ENCODE results near the gene SLC9A9.

SLC9A9 gene

DNA sequence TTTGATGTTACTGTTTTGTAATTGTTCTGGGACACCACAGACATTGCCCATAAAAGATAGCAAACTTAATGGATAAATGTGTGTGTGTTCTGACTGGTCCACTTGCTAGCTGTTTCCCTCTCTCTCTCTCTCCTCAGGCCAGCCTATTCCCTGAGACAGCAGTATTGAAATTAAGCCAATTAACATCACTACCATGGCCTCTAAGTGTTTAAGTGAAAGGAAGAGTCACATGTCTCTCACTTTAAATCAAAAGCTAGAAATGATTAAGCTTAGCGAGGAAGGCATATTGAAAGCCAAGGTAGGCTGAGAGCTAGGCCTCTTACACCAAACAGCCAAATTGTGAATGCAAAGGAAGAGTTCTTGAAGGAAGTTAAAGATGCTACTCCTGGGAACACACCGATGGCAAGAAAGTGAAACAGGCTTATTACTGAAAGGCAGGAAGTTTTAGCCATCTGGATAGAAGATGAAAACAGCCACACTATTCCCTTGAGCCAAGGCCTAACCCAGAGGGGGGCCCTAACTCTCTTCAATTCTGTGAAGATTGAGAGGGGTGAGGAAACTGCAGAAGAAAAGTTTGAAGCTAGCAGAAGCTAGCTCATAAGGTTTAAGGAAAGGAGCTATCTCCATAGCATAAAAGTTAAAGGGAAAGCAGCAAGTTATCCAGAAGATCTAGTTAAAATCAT lies 433.6 kb downstream of the SLC9A9 start:
- no peak overlapping the region for H3K4me3 ChIP-seq (ENCODE audit: low read length)
- no peak for TF ChIP-seq ZNF274 (IDR thresholded peaks at IDR 0.05; ENCODE audit: low read depth, low read length)

DNA sequence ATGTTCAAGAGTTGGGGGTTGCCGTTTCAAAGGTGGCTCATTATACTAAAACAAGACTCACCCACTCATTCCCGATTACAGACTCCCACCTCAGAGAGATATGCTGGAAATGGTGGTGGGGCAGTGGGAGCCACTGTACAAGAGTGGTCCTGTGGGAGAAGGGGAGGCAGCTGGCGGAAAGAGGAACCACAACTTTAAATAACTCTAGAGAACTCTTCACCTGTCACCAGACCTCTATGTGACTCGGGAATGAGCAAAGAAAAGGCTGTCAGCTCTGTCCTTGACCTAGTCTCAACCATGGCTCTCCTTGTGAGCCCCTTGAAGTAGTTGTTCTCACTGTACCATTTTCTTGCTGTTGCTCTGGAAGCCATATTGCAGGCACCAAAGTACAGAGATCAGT lies 434.9 kb downstream of the SLC9A9 start:
- H3K4me3 ChIP-seq (ENCODE audit: low read length): no peak overlapping the region
- TF ChIP-seq ZNF274 (IDR thresholded peaks at IDR 0.05; ENCODE audit: low read depth, low read length): no peak

DNA sequence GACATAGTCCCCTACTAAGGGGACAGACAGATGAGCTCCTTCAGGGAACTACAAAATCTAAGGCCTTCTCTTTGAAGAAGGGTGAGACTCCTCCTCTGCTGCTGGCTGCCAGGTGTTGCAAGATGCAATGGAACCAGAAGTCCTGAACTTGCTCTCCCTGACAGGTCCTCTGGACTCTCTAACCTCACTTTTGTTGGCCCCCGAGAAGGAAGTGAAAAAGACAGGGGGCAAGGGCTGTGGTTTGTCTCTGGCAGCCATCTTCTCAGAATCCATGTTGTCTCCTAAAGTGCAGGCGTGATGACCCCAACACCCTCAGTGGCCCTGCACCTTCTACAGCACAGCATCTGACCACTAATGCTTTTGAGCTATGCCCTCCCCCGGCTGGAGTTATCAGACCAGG lies 436.2 kb downstream of the SLC9A9 start:
- H3K4me3 ChIP-seq (ENCODE audit: low read length): no peak overlapping the region
- TF ChIP-seq ZNF274 (IDR thresholded peaks at IDR 0.05; ENCODE audit: low read depth, low read length): no peak

DNA sequence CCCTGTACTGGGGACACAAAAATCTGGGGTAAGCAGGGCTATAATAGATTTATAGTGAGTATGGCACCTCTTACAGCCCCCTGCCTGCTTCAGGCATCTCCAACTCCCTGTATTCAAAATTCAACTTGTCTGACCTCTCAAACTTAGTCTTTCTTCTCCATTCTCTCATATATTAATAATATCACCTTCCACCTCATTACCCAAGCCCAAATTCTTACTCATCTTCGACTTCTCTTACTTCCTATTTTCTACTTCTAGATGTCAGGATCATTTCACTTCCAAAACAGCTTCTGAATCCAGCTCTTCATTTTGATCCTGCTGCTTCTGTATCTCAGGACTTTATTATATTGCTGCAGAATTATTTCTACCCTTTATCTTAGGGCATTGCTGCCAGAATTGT lies 438.0 kb downstream of the SLC9A9 start:
- TF ChIP-seq ZNF274 (IDR thresholded peaks at IDR 0.05; ENCODE audit: low read depth, low read length): no peak

DNA sequence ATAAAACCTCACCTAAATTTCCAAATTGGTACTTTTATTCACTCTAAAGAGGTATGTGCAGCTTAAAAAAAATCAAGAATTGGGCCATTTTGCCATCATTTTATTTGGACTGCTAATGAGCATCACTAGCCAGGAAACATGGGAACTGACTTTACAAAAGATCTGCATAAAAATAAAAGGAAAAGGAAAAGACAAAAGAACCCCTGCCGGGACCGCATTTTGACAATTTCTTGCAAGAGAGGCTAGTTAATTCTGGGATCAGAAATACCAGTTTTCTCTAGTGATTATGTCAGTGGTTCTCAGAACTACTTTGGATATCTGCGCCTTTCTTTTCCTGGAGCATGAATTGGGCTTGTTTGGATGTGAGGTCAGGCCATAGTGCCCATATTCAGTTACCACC lies 439.5 kb downstream of the SLC9A9 start:
- TF ChIP-seq ZNF274 (IDR thresholded peaks at IDR 0.05; ENCODE audit: low read depth, low read length): no peak
- H3K4me3 ChIP-seq (ENCODE audit: low read length): no peak overlapping the region

More for the DNA sequence above, 438.0 kb downstream of the SLC9A9 start:
- H3K4me3 ChIP-seq (ENCODE audit: low read length): no peak overlapping the region

DNA sequence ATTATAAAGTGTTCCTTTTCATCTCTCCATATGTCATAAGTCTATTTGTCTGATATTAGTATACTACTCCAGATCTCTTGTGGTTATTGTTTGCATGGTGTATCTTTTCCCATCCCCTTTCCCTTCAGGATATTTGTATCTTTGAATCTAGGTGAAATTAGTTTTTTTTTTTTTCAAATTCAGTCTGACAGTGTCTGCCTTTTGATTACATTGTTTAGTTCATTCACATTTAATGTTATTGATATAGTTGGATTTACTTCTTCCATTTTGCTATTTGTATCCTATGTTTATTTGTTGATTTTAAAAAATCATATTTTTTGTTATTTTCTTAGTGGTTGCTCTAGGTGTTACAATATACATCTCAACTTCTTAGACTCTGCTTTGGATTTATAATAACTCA lies 445.7 kb downstream of the SLC9A9 start:
- no peak for TF ChIP-seq ZNF274 (IDR thresholded peaks at IDR 0.05; ENCODE audit: low read depth, low read length)
- no peak overlapping the region for H3K4me3 ChIP-seq (ENCODE audit: low read length)

DNA sequence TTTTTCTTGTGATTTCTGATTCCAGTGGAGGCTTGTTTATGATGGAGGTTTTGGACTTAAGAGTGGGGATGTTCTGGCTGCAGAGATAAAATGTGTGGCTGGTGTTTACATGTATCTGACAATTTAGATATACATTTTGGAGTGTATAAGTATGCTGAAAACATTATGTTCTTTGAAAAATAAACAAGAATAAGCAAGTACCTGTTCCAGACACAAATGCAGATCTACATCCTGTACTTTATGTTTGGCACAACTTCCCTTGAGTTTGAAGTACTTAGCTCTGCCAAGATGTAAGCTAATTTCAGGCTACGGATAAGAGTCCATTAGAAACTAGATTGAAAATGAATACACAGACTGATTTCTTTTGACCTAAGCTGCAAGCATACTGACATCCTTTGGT lies 451.5 kb downstream of the SLC9A9 start:
- TF ChIP-seq ZNF274 (IDR thresholded peaks at IDR 0.05; ENCODE audit: low read depth, low read length): no peak
- no peak overlapping the region for H3K4me3 ChIP-seq (ENCODE audit: low read length)

DNA sequence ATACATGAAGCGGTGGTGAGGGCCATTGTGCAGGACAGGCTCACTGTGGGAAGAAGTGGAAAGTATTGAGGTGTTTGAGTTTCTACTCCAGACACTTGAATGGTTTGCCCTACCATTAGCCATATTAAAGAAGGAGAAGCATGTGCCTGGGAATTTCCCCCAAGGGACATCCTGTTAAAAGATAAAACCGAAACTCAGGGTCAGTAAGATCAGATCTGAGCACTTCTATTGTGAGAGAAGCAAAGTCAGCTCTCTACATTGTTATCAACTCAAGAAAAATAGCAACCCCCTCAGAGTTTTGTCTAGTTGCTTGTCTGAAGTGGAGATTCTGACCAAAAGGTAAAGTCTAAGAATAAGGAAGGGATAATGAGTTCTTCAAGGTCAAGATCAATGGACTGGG lies 458.9 kb downstream of the SLC9A9 start:
- no peak overlapping the region for H3K4me3 ChIP-seq (ENCODE audit: low read length)

DNA sequence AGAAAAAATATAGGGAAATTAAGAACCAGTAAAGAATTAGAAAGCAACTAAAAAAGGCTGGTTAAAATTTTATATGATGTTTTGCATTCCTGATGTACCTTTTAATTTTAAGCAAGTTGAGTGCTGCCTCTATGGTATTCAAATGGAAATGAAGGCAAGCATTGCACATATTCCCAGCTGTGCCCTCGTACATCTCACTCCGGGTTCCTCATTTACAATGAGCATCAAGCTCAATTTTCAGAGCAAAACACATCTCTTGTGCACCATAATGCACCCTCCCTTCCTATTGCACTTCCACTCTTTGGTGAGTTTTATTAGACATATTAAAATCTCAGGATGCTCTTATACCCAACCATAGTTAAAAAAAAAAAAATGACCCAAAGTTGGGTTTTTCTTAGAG lies 460.8 kb downstream of the SLC9A9 start:
- no peak overlapping the region for H3K4me3 ChIP-seq (ENCODE audit: low read length)
- no peak for TF ChIP-seq ZNF274 (IDR thresholded peaks at IDR 0.05; ENCODE audit: low read depth, low read length)

More for the DNA sequence above, 458.9 kb downstream of the SLC9A9 start:
- no peak for TF ChIP-seq ZNF274 (IDR thresholded peaks at IDR 0.05; ENCODE audit: low read depth, low read length)

DNA sequence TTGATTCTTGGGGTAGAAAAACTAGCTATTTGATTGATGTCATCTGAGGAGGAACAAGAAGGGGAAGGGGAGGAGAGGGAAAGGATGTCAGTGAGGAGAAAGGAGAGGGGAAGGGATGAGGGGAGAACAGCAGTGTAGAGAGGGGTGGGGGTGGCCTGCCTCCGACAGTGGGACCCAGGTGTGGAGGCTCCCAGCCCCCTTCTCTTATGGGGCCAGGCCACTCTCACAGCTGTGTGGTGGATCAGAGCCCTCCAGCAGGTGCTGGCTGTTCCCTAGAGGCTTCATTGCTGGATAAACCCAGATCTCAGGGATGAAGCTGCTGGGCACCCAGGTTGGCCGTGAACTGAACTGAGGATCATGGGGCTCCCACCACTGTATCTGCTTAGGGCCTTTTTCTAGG lies 464.2 kb downstream of the SLC9A9 start:
- H3K4me3 ChIP-seq (ENCODE audit: low read length): no peak overlapping the region
- no peak for TF ChIP-seq ZNF274 (IDR thresholded peaks at IDR 0.05; ENCODE audit: low read depth, low read length)

DNA sequence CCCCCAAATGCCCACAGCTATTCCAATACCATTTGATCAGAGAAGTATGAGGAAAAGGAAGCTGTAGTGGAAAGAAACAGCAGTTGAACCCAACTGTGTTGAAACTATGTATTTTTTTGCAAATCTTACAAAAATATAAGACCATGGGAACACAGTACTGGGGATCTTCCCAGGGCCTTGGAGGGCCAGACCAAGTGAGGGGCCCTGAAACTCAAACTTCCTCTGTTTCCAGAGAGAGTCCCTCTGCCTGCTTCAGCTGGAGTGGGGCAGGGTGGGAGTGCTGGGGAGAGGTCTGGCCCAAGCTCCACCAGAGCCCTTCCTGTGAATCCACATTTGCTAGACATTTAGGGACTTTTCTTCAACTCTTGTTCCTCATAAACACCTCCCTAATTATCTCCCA lies 464.8 kb downstream of the SLC9A9 start:
- no peak for TF ChIP-seq ZNF274 (IDR thresholded peaks at IDR 0.05; ENCODE audit: low read depth, low read length)
- H3K4me3 ChIP-seq (ENCODE audit: low read length): no peak overlapping the region

DNA sequence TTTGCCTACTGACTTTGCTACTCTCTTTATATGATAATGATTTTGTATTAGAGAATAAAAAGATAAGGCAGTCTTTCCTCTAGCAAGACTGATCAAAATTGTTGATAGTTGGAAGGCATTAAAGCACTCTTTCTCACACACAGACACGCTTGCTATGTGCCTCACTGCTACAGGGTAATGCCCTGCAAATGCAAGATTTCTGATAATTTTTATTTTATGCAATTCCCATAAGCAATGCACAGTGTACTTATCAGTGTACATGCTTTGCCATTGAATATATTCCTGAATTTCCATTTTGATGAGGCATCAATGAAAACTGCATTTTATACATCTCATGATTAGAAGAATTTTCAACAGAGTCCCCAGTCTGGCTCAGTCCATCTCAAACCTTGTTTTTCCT lies 465.5 kb downstream of the SLC9A9 start:
- H3K4me3 ChIP-seq (ENCODE audit: low read length): no peak overlapping the region
- no peak for TF ChIP-seq ZNF274 (IDR thresholded peaks at IDR 0.05; ENCODE audit: low read depth, low read length)

DNA sequence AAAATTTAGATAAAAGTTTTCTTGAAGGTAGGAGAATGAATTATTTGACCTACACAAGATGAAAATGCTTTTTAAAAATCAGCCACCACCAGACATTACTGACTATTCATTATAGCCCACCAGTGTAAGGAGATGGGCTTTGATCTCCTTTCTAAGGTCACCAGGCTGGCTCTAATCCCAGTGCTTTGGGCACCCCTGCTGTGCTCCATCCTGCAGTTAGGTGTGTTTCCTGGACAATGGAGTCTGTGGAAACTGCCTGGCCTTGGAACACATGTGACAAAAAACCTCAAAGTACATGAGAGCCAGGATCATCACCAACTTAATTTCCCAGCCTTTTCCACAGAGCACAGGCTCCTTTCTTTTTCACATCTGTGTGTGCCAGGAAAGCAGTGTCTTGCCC lies 467.8 kb downstream of the SLC9A9 start:
- TF ChIP-seq ZNF274 (IDR thresholded peaks at IDR 0.05; ENCODE audit: low read depth, low read length): no peak
- H3K4me3 ChIP-seq (ENCODE audit: low read length): no peak overlapping the region

DNA sequence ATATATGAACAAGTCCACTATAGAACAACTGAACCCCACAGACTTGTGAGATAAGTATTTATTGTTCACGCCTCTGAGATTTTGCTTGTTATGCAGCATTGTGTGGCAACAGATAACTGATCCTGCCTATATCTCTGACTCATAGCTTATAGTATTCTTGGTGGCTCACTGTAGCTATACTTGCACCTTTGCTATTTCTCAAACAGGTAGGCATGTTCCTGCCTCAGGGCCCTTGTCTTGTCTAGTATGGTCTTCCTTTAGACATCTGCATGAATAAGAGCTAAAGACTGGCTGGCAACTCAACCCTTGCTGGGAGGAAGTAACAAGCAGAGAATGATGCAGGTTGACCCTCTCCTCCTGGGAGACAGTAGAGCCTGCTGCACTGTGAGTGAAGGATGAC lies 472.6 kb downstream of the SLC9A9 start:
- TF ChIP-seq ZNF274 (IDR thresholded peaks at IDR 0.05; ENCODE audit: low read depth, low read length): no peak
- no peak overlapping the region for H3K4me3 ChIP-seq (ENCODE audit: low read length)

DNA sequence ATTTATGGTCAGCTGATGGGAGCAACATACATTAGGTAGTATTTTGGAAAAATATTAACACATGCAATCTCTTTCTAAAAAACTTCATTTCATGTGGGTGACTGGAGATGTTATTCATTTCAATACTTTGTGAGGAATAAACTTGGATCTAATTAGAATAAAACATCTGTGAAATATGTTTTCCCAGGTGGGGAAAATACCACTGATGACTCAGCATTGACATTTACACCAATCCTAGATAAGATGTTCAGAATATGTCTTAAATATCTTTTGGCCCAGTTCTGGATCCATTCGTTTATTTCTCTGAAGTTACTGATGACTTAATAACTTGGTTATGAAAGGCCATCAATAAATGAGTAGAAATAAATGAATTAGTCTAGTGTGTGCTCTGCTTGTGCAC lies 481.1 kb downstream of the SLC9A9 start:
- TF ChIP-seq ZNF274 (IDR thresholded peaks at IDR 0.05; ENCODE audit: low read depth, low read length): no peak

DNA sequence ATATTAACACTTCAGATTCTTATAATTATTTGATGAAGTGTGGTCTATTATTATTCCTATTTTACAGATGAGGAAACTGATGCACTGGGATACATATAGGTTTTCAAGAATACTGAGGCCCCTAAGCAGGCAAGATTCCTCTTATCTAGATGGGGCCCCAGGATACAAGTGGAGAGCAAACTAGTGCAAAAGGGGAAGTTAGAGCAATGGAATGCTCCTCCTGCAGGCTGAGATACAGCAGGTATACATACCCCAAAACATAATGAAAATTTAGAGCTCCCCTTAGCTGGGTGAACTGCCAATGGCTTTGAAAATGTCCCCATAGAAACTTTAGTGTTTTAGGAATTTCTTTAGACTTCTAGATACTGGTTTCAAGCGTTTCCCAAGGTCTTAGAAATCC lies 481.6 kb downstream of the SLC9A9 start:
- no peak overlapping the region for H3K4me3 ChIP-seq (ENCODE audit: low read length)
- no peak for TF ChIP-seq ZNF274 (IDR thresholded peaks at IDR 0.05; ENCODE audit: low read depth, low read length)

More for the DNA sequence above, 481.1 kb downstream of the SLC9A9 start:
- H3K4me3 ChIP-seq (ENCODE audit: low read length): no peak overlapping the region
